ENCODE measurements around the gene ZFP69B. TPM values are rescaled to one million over a fixed set of nuclear protein-coding genes. Genes with fewer than 3 reads are reported as not detected.
"Not testable (repeated sequence)": the region's sequence is repeated elsewhere in the genome, so short reads cannot be mapped to it uniquely, and the experiment has no call there.

Gene ZFP69B
- total RNA-seq, 1 donor from 2014 or later, result 10.5 TPM

DNA sequence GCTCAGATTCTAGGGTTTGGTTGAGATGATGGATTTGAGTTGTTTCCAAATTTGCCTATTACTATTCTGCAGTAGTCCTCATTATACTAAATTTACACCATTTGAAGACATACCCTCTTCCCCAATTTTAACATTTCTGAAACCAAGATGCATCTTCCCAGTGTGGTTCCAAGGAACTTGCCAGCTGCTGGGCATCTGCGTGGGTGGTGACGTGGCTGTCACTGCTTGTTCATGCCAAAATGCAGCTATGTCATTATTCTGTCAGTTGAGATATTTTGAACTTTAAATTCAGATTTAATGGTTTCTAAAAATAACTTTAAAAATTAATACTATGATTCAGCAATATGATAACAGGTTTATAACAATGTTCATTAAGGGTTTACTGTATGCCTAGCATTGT lies 28.0 kb downstream of the ZFP69B start:
- Mint-ChIP-seq H3K27me3 (no peaks in the 10 kb centered on the region), H3K27ac (no peak overlapping the region), H3K4me1 (ENCODE audit: low read depth) (peaks cover 6% of the 10 kb centered on the region), H3K4me3 (ENCODE audit: low read depth) (peak overlapping the region; percentile 81), H3K36me3 (ENCODE audit: insufficient read depth) (peaks cover 20% of the 10 kb centered on the region), H3K9me3 (ENCODE audit: low read depth) (peaks cover 11% of the 10 kb centered on the region)
- TF ChIP-seq, protein P1, sequence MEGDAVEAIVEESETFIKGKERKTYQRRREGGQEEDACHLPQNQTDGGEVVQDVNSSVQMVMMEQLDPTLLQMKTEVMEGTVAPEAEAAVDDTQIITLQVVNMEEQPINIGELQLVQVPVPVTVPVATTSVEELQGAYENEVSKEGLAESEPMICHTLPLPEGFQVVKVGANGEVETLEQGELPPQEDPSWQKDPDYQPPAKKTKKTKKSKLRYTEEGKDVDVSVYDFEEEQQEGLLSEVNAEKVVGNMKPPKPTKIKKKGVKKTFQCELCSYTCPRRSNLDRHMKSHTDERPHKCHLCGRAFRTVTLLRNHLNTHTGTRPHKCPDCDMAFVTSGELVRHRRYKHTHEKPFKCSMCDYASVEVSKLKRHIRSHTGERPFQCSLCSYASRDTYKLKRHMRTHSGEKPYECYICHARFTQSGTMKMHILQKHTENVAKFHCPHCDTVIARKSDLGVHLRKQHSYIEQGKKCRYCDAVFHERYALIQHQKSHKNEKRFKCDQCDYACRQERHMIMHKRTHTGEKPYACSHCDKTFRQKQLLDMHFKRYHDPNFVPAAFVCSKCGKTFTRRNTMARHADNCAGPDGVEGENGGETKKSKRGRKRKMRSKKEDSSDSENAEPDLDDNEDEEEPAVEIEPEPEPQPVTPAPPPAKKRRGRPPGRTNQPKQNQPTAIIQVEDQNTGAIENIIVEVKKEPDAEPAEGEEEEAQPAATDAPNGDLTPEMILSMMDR (IDR thresholded peaks at IDR 0.05; ENCODE audit: unreplicated experiment), result no peak
- no peak for DNase-seq (ENCODE audit: low spot score, unreplicated experiment)

GRCh38 chr1:40479156-40479555 lies 28.9 kb downstream of the ZFP69B start:
- Mint-ChIP-seq H3K4me3 (ENCODE audit: low read depth) (no peak overlapping the region), H3K27me3 (no peaks in the 10 kb centered on the region), H3K9me3 (ENCODE audit: low read depth) (peaks cover 7% of the 10 kb centered on the region), H3K36me3 (ENCODE audit: insufficient read depth) (peaks cover 23% of the 10 kb centered on the region), H3K4me1 (ENCODE audit: low read depth) (peaks cover 6% of the 10 kb centered on the region), H3K27ac (no peak overlapping the region)
- no peak for DNase-seq (ENCODE audit: low spot score, unreplicated experiment)
- TF ChIP-seq, protein P1 (IDR thresholded peaks at IDR 0.05; ENCODE audit: unreplicated experiment), result no peak

- DNase-seq (ENCODE audit: low spot score, unreplicated experiment), result no peak
- H3K36me3 Mint-ChIP-seq (ENCODE audit: insufficient read depth), result peaks cover 74% of the 10 kb centered on the region
- H3K4me3 Mint-ChIP-seq (ENCODE audit: low read depth), result no peak overlapping the region
- peaks cover 58% of the 10 kb centered on the region for H3K9me3 Mint-ChIP-seq (ENCODE audit: low read depth)
- H3K4me1 Mint-ChIP-seq (ENCODE audit: low read depth), result no peaks in the 10 kb centered on the region
- TF ChIP-seq, protein P1 (IDR thresholded peaks at IDR 0.05; ENCODE audit: unreplicated experiment), result no peak
- H3K27me3 Mint-ChIP-seq, result no peaks in the 10 kb centered on the region
- no peak overlapping the region for H3K27ac Mint-ChIP-seq
These were observed 45.1 kb downstream of the ZFP69B start for GRCh38 chr1:40495315-40495903.

DNA sequence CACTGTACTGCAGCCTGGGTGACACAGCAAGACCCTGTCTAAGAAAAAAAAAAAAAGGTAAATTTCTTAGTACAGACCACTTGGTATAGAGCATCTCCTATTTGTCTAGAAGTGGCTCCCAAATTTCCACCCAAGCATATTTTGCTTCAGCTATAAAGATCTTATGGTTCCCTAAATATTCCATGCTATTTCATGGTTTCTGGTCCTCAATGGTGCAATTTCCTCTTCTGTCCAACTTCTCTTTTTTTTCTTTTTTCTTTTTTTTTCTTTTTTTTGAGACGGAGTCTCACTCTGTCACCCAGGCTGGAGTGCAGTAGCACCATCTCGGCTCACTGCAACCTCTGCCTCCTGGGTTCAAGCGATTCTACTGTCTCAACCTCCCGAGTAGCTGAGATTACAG lies 52.4 kb downstream of the ZFP69B start:
- not testable (repeated sequence) for H3K4me3 Mint-ChIP-seq (ENCODE audit: low read depth); DNase-seq (ENCODE audit: low spot score, unreplicated experiment); H3K27ac Mint-ChIP-seq; H3K4me1 Mint-ChIP-seq (ENCODE audit: low read depth); H3K27me3 Mint-ChIP-seq
- H3K9me3 Mint-ChIP-seq (ENCODE audit: low read depth), result peaks cover 54% of the 10 kb centered on the region
- peaks cover 62% of the 10 kb centered on the region for H3K36me3 Mint-ChIP-seq (ENCODE audit: insufficient read depth)

DNA sequence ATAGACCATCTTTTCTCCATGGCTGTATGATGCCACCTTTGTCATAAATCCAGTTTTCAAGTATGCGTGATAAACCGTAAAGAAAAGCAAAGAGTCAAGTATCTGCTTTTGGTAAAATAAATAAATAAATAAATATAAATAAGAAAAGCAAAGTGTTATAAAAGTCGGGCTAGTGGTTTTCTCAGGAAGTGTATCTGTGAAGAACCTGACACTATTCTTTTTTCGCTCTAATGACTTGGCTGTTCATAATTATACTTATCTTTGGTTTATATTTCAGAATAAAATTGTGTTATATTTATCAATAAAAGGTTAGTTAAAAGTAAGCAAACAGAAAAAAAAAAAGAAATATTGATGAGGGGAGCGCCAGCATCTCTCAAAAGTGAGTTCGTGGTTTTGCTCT lies 57.7 kb downstream of the ZFP69B start:
- no peak for DNase-seq (ENCODE audit: low spot score, unreplicated experiment)
- Mint-ChIP-seq H3K36me3 (ENCODE audit: insufficient read depth) (peaks cover 53% of the 10 kb centered on the region), H3K4me1 (ENCODE audit: low read depth) (peaks cover 8% of the 10 kb centered on the region), H3K27me3 (no peaks in the 10 kb centered on the region), H3K4me3 (ENCODE audit: low read depth) (peak overlapping the region; percentile 87), H3K9me3 (ENCODE audit: low read depth) (peaks cover 32% of the 10 kb centered on the region), H3K27ac (peak overlapping the region; percentile 90)
- TF ChIP-seq, protein P1 (IDR thresholded peaks at IDR 0.05; ENCODE audit: unreplicated experiment), result no peak
